ENCODE measurements around the gene UIMC1. TPM values are rescaled to one million over a fixed set of nuclear protein-coding genes. Genes with fewer than 3 reads are reported as not detected.
"Not testable (repeated sequence)": the region's sequence is repeated elsewhere in the genome, so short reads cannot be mapped to it uniquely, and the experiment has no call there.

Gene UIMC1
- total RNA-seq, 1 donor from 2014 or later = 67.7 TPM

DNA sequence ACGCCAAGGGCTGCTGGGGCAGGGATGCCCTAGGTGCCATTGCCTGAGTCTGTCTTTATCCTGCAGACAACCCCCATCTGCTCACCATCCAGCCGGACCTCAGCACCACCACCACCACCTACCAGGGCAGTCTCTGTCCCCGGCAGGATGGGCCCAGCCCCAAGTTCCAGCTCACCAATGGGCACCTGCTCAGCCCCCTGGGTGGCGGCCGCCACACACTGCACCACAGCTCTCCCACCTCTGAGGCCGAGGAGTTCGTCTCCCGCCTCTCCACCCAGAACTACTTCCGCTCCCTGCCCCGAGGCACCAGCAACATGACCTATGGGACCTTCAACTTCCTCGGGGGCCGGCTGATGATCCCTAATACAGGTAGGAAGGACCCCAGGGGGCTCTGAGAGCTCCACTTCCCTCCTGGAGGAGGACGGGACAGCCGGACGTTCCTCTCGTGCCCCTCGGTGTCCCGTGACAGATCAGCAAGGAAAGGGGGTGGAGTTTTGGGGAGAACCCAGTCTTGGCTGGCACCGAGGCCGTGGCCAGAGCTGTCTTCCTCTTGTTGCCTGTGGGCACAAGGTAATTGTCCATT, 132.3 kb downstream of the UIMC1 start:
- Histone ChIP-seq H3K9me3 (ENCODE audit: low read depth) (no peaks in the 10 kb centered on the region), H3K79me2 (ENCODE audit: low read depth) (no peaks in the 10 kb centered on the region), H3F3A (ENCODE audit: low read depth) (no peaks in the 10 kb centered on the region), H3K27me3 (no peaks in the 10 kb centered on the region), H3K4me2 (no peak overlapping the region), H3K4me1 (peaks cover 5% of the 10 kb centered on the region), H2AFZ (replicated peaks) (no peak overlapping the region), H3K4me3 (no peak overlapping the region), H3K36me3 (no peaks in the 10 kb centered on the region), H4K20me1 (ENCODE audit: low read depth) (no peaks in the 10 kb centered on the region), H3K27ac (no peak overlapping the region), H3K9ac (no peak overlapping the region)
- Mint-ChIP-seq H3K27me3 (ENCODE audit: insufficient read depth, low read depth) (peaks cover 26% of the 10 kb centered on the region), H3K4me3 (no peak overlapping the region), H3K36me3 (no peaks in the 10 kb centered on the region), H3K27ac (no peak overlapping the region), H3K9me3 (no peaks in the 10 kb centered on the region), H3K4me1 (peaks cover 25% of the 10 kb centered on the region)
- DNase-seq (ENCODE audit: low spot score) = no peak
- TF ChIP-seq EZH2phosphoT487 (IDR thresholded peaks at IDR 0.05) (no peak), CTCF (IDR thresholded peaks at IDR 0.05) (no peak), EZH2 (IDR thresholded peaks at IDR 0.05) (no peak)

GRCh38 chr5:176873541-176874172, 132.9 kb downstream of the UIMC1 start:
- peak overlapping the region; percentile 25 for H3K27ac Mint-ChIP-seq
- TF ChIP-seq CTCF (IDR thresholded peaks at IDR 0.05) = no peak
- TF ChIP-seq EZH2 (IDR thresholded peaks at IDR 0.05) = no peak
- no peak for TF ChIP-seq EZH2phosphoT487 (IDR thresholded peaks at IDR 0.05)
- H3K4me1 ChIP-seq = peaks cover 11% of the 10 kb centered on the region

GRCh38 chr5:176873011-176873410, 133.6 kb downstream of the UIMC1 start:
- not testable (repeated sequence) for H4K20me1 ChIP-seq (ENCODE audit: low read depth); H3K4me2 ChIP-seq; H3K27ac Mint-ChIP-seq; DNase-seq (ENCODE audit: low spot score); H3K36me3 ChIP-seq; H3K36me3 Mint-ChIP-seq; H3K9me3 Mint-ChIP-seq; H3K4me3 ChIP-seq; H2AFZ ChIP-seq (replicated peaks); H3K9ac ChIP-seq; H3F3A ChIP-seq (ENCODE audit: low read depth); H3K4me3 Mint-ChIP-seq; H3K79me2 ChIP-seq (ENCODE audit: low read depth); H3K27me3 ChIP-seq; H3K27ac ChIP-seq; H3K9me3 ChIP-seq (ENCODE audit: low read depth)
- H3K27me3 Mint-ChIP-seq (ENCODE audit: insufficient read depth, low read depth) = peaks cover 20% of the 10 kb centered on the region
- H3K4me1 Mint-ChIP-seq = peaks cover 27% of the 10 kb centered on the region
- peaks cover 17% of the 10 kb centered on the region for H3K4me1 ChIP-seq

More at GRCh38 chr5:176873541-176874172, 132.9 kb downstream of the UIMC1 start:
- Histone ChIP-seq H3K36me3 (no peaks in the 10 kb centered on the region), H3K9me3 (ENCODE audit: low read depth) (no peaks in the 10 kb centered on the region), H4K20me1 (ENCODE audit: low read depth) (no peaks in the 10 kb centered on the region), H2AFZ (replicated peaks) (no peak overlapping the region), H3K27me3 (no peaks in the 10 kb centered on the region), H3K9ac (no peak overlapping the region), H3K4me2 (no peak overlapping the region), H3K27ac (no peak overlapping the region), H3K4me3 (no peak overlapping the region), H3K79me2 (ENCODE audit: low read depth) (no peaks in the 10 kb centered on the region), H3F3A (ENCODE audit: low read depth) (no peaks in the 10 kb centered on the region)
- peaks cover 26% of the 10 kb centered on the region for H3K4me1 Mint-ChIP-seq
- peaks cover 21% of the 10 kb centered on the region for H3K27me3 Mint-ChIP-seq (ENCODE audit: insufficient read depth, low read depth)
- no peaks in the 10 kb centered on the region for H3K9me3 Mint-ChIP-seq
- H3K4me3 Mint-ChIP-seq = no peak overlapping the region
- no peaks in the 10 kb centered on the region for H3K36me3 Mint-ChIP-seq
- no peak for DNase-seq (ENCODE audit: low spot score)

DNA sequence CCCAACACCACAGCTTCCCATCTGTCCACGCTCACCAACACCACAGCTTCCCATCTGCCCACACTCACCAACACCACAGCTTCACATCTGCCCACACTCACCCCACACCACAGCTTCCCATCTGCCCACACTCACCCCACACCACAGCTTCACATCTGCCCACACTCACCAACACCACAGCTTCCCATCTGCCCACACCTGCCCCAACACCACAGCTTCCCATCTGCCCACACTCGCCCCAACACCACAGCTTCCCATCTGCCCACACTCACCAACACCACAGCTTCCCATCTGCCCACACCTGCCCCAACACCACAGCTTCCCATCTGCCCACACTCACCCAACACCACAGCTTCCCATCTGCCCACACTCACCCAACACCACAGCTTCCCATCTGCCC, 134.0 kb downstream of the UIMC1 start:
- not testable (repeated sequence) for H3K27ac Mint-ChIP-seq; H3K9ac ChIP-seq; H3K4me2 ChIP-seq; H3K27me3 ChIP-seq; H2AFZ ChIP-seq (replicated peaks); H3K4me3 ChIP-seq; H4K20me1 ChIP-seq (ENCODE audit: low read depth); H3K79me2 ChIP-seq (ENCODE audit: low read depth); H3F3A ChIP-seq (ENCODE audit: low read depth); H3K36me3 ChIP-seq; H3K36me3 Mint-ChIP-seq; DNase-seq (ENCODE audit: low spot score); H3K9me3 Mint-ChIP-seq; H3K4me3 Mint-ChIP-seq; H3K9me3 ChIP-seq (ENCODE audit: low read depth); H3K27ac ChIP-seq
- peaks cover 20% of the 10 kb centered on the region for H3K27me3 Mint-ChIP-seq (ENCODE audit: insufficient read depth, low read depth)
- H3K4me1 Mint-ChIP-seq = peaks cover 30% of the 10 kb centered on the region
- H3K4me1 ChIP-seq = peaks cover 17% of the 10 kb centered on the region

DNA sequence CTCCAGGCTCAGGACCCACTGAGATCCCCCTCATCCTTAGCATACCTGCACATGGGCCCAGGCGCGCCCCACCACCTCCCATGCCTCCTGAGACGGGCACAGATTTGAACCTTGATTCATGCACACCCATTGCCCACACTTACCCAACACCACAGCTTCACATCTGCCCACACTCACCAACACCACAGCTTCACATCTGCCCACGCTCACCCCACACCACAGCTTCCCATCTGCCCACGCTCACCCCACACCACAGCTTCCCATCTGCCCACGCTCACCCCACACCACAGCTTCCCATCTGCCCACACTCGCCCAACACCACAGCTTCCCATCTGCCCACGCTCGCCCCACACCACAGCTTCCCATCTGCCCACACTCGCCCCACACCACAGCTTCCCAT, 135.9 kb downstream of the UIMC1 start:
- Mint-ChIP-seq H3K4me1 (peaks cover 40% of the 10 kb centered on the region), H3K27me3 (ENCODE audit: insufficient read depth, low read depth) (peaks cover 23% of the 10 kb centered on the region)
- not testable (repeated sequence) for H3K9me3 ChIP-seq (ENCODE audit: low read depth); H3K27ac ChIP-seq; DNase-seq (ENCODE audit: low spot score); H2AFZ ChIP-seq (replicated peaks); H3K9me3 Mint-ChIP-seq; H3K27ac Mint-ChIP-seq; H3K4me3 ChIP-seq; H3K27me3 ChIP-seq; H3K9ac ChIP-seq; H3K79me2 ChIP-seq (ENCODE audit: low read depth); H3K4me2 ChIP-seq; H3K36me3 Mint-ChIP-seq; H3K36me3 ChIP-seq; H3K4me3 Mint-ChIP-seq; H4K20me1 ChIP-seq (ENCODE audit: low read depth)
- Histone ChIP-seq H3F3A (ENCODE audit: low read depth) (peaks cover 25% of the 10 kb centered on the region), H3K4me1 (peaks cover 34% of the 10 kb centered on the region)
